CD4-positive, CD25-positive, alpha-beta regulatory T cell (primary cell): ENCODE measurements around the gene PDE4D. TPM values are rescaled to one million over a fixed set of nuclear protein-coding genes. Genes with fewer than 3 reads are reported as not detected.

Experiments used
- ATAC-seq, 2 donors: fragments of 150-1000 bp; cut with Tn5 transposase; one replicate each; pipeline ENCODE4 v1.10.0; 2021; ENCODE audit warnings: low read depth in 2 of 2, moderate number of reproducible peaks in 2 of 2, moderate library complexity in 1 of 2
- DNase-seq, 3 donors: peaks; one replicate each; pipeline versions ENCODE4 v3.0.0 to v3.0.0-alpha.2; 2012 to 2022; ENCODE audit warnings: mixed read lengths in 1 of 3
- H3K27ac ChIP-seq: one replicate; pipeline ENCODE4 v1.7.0; 2013; ENCODE audit warnings: mild to moderate bottlenecking, low read length; ENCODE audit not compliant: insufficient read depth, poor library complexity, severe bottlenecking
- H3K27me3 ChIP-seq: one replicate; pipeline ENCODE4 v1.7.0; 2013; ENCODE audit warnings: low read length; ENCODE audit not compliant: control insufficient read depth, insufficient read depth
- H3K36me3 ChIP-seq: one replicate; pipeline ENCODE4 v1.7.0; 2013; ENCODE audit warnings: mild to moderate bottlenecking, low read length, moderate library complexity; ENCODE audit not compliant: control insufficient read depth, insufficient read depth
- H3K4me1 ChIP-seq: 2 replicates; pipeline ENCODE4 v1.7.0; 2013; ENCODE audit warnings: mild to moderate bottlenecking, low read length; ENCODE audit not compliant: insufficient read depth, control insufficient read depth, poor library complexity, severe bottlenecking
- H3K4me3 ChIP-seq: one replicate; pipeline ENCODE4 v1.7.0; 2013; ENCODE audit warnings: low read depth, mild to moderate bottlenecking, low read length, moderate library complexity
- H3K9me3 ChIP-seq, 2 experiments: 1 replicate in 1 of 2; 2 replicates in 1 of 2; pipeline ENCODE4 v1.7.0; 2013; ENCODE audit warnings: low read length in 2 of 2, mild to moderate bottlenecking in 1 of 2, moderate library complexity in 1 of 2; ENCODE audit not compliant: control insufficient read depth in 2 of 2
- H3K27ac Mint-ChIP-seq, 3 donors: one replicate each; pipeline ENCODE4 v1.8.0; 2020 to 2022; ENCODE audit warnings: mild to moderate bottlenecking in 3 of 3, mixed read lengths in 3 of 3, moderate library complexity in 2 of 3
- H3K27me3 Mint-ChIP-seq: one replicate; pipeline ENCODE4 v1.8.0; 2022; ENCODE audit warnings: mild to moderate bottlenecking, mixed read lengths
- H3K36me3 Mint-ChIP-seq: one replicate; pipeline ENCODE4 v1.8.0; 2020; ENCODE audit warnings: mixed read lengths
- H3K4me1 Mint-ChIP-seq, 4 donors: one replicate each; pipeline ENCODE4 v1.8.0; 2020 to 2022; ENCODE audit warnings: mixed read lengths in 4 of 4, mild to moderate bottlenecking in 1 of 4
- H3K4me3 Mint-ChIP-seq, 4 donors: one replicate each; pipeline ENCODE4 v1.8.0; 2020 to 2022; ENCODE audit warnings: mild to moderate bottlenecking in 4 of 4, mixed read lengths in 4 of 4, moderate library complexity in 3 of 4
- H3K9me3 Mint-ChIP-seq, 7 donors: one replicate each; pipeline ENCODE4 v1.8.0; 2020 to 2022; ENCODE audit warnings: mixed read lengths in 7 of 7, mild to moderate bottlenecking in 3 of 7, moderate library complexity in 2 of 7
- polyA plus RNA-seq, 4 donors: library from polyadenylated mRNA; unstranded; fragments of 300-500 nt; fragmentation: Illumina TruSeq; gene quantifications; one replicate each; pipeline ENCODE4 v1.2.3, GENCODE V29; 2021
- total RNA-seq: library from RNA; stranded (reverse); gene quantifications from one replicate; pipeline ENCODE4 v1.2.3, GENCODE V29; 2022

PDE4D gene
- total and polyA plus RNA-seq, 5 donors from 2014 or later = 2.1 to 39.9 (median 4.8) TPM

DNA sequence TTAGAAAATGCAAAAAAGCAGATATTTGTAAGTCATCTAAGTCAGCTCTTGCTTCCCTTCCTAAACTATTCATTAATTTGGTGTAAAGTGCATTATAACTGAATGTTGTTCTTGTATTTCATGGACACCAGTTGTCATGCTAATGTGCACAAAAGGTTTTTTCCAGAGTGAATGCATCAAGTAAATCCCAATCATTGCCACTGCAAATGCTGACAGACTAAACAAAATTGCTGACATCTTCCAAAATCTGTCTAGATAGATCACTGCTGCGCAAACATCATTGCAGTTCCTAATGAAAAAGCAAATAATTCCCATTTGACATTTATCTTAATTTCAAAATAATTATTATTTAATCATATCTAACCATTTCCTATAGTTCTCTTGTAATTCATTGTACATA, 161.7 kb downstream of the PDE4D start:
- Histone ChIP-seq H3K27me3 (no peaks in the 10 kb centered on the region), H3K9me3 (no peaks in the 10 kb centered on the region), H3K4me1 (no peaks in the 10 kb centered on the region), H3K27ac (no peak overlapping the region), H3K36me3 (no peaks in the 10 kb centered on the region), H3K4me3 (no peak overlapping the region)
- Mint-ChIP-seq H3K4me1 (peaks cover 0 to 2% (median 0%) of the 10 kb centered on the region in 4 donors), H3K27me3 (no peaks in the 10 kb centered on the region), H3K27ac (no peak overlapping the region), H3K36me3 (no peaks in the 10 kb centered on the region), H3K9me3 (peaks cover 0 to 2% (median 0%) of the 10 kb centered on the region in 7 donors), H3K4me3 (no peak overlapping the region)
- DNase-seq = no peak
- no peak for ATAC-seq

DNA sequence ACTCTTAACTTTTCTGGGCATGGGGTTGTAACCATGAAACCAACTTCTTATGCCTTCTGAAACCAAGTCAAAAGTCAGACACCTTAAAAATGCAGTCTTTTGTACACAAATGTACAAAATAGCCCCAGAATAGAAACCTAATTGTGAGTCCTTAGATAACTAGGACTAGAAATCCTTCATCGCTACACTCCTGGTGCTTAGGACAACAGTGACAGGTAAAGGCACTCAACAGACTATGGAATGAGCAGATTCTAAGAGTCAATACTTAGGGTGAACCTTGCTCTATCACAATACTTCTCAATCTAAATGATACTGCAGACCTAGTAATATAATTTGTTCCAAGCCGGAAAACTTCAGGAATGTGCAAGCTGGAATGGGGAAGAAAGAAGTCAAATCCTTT, 163.7 kb downstream of the PDE4D start:
- Mint-ChIP-seq H3K27ac (no peak overlapping the region), H3K27me3 (no peaks in the 10 kb centered on the region), H3K4me1 (peaks cover 0 to 2% (median 0%) of the 10 kb centered on the region in 4 donors), H3K4me3 (no peak overlapping the region), H3K9me3 (peaks cover 0 to 3% (median 0%) of the 10 kb centered on the region in 7 donors), H3K36me3 (no peaks in the 10 kb centered on the region)
- Histone ChIP-seq H3K27me3 (no peaks in the 10 kb centered on the region), H3K27ac (no peak overlapping the region), H3K4me1 (no peaks in the 10 kb centered on the region), H3K9me3 (no peaks in the 10 kb centered on the region), H3K36me3 (no peaks in the 10 kb centered on the region), H3K4me3 (no peak overlapping the region)
- no peak for DNase-seq
- no peak for ATAC-seq

DNA sequence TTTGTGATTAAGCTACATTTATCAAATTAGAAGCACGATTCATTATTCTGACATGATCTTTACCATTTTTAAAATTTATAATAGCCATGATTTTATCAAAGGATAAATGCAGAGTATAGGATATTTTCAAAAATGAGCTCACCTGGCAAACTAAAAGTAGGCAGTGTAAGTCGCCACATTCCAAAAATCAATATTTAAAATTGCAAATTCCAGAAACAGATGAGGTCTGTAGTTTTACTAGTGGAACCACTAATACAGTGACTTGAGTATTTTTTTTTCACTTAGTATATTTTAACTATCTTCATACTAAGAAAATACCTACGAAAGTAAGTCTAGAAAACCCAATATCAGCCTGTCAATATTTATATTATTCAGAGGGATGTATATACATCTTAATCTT, 164.2 kb downstream of the PDE4D start:
- H3K36me3 Mint-ChIP-seq = no peaks in the 10 kb centered on the region
- Histone ChIP-seq H3K36me3 (no peaks in the 10 kb centered on the region), H3K27ac (no peak overlapping the region), H3K4me3 (no peak overlapping the region), H3K9me3 (no peaks in the 10 kb centered on the region), H3K4me1 (no peaks in the 10 kb centered on the region), H3K27me3 (no peaks in the 10 kb centered on the region)
- H3K4me1 Mint-ChIP-seq = peaks cover 0 to 2% (median 0%) of the 10 kb centered on the region in 4 donors
- no peak for ATAC-seq
- no peak for DNase-seq
- peaks cover 0 to 3% (median 0%) of the 10 kb centered on the region in 7 donors for H3K9me3 Mint-ChIP-seq
- H3K27ac Mint-ChIP-seq = no peak overlapping the region
- no peaks in the 10 kb centered on the region for H3K27me3 Mint-ChIP-seq
- H3K4me3 Mint-ChIP-seq = no peak overlapping the region

DNA sequence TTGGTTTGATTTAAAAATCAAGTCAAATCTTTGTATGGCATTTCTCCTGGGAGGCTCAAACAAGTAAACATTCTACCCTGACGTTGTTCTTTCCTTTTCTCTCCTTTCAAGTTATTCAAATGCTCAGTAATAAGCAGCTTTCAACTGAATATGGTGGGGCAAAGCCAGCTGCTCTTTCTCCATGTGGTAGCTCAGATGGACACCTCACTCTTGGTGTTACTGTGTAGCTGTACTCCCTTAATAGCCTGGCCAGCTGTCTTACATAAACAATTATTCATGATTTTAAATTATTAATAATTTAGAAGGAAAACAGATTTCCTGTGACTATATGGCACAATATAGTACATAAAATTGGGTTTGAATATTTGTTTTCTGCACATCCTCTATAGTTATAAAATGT, 165.2 kb downstream of the PDE4D start:
- Mint-ChIP-seq H3K27ac (no peak overlapping the region), H3K4me3 (no peak overlapping the region), H3K36me3 (no peaks in the 10 kb centered on the region), H3K9me3 (peaks cover 0 to 3% (median 0%) of the 10 kb centered on the region in 7 donors), H3K27me3 (peaks cover under 1% of the 10 kb centered on the region), H3K4me1 (peaks cover 0 to 2% (median 0%) of the 10 kb centered on the region in 4 donors)
- no peak overlapping the region for H3K4me3 ChIP-seq
- no peaks in the 10 kb centered on the region for H3K4me1 ChIP-seq
- H3K27me3 ChIP-seq = no peaks in the 10 kb centered on the region
- H3K27ac ChIP-seq = no peak overlapping the region
- DNase-seq (no peak), ATAC-seq (no peak)
- H3K9me3 ChIP-seq = no peaks in the 10 kb centered on the region
- H3K36me3 ChIP-seq = no peaks in the 10 kb centered on the region

- ATAC-seq (no peak), DNase-seq (no peak)
- H3K36me3 ChIP-seq = no peaks in the 10 kb centered on the region
- no peak overlapping the region for H3K27ac ChIP-seq
- Mint-ChIP-seq H3K27ac (no peak overlapping the region), H3K9me3 (peaks cover 0 to 3% (median 0%) of the 10 kb centered on the region in 7 donors), H3K27me3 (peaks cover 10% of the 10 kb centered on the region), H3K36me3 (no peaks in the 10 kb centered on the region), H3K4me3 (no peak overlapping the region), H3K4me1 (peaks cover 0 to 3% (median 0%) of the 10 kb centered on the region in 4 donors)
- H3K4me3 ChIP-seq = no peak overlapping the region
- H3K4me1 ChIP-seq = no peaks in the 10 kb centered on the region
- no peaks in the 10 kb centered on the region for H3K9me3 ChIP-seq
- H3K27me3 ChIP-seq = no peaks in the 10 kb centered on the region
Observed at GRCh38 chr5:59727186-59727585, 166.3 kb downstream of the PDE4D start.

- H3K27ac Mint-ChIP-seq = no peak overlapping the region
- H3K36me3 ChIP-seq = no peaks in the 10 kb centered on the region
- peaks cover 0 to 2% (median 0%) of the 10 kb centered on the region in 7 donors for H3K9me3 Mint-ChIP-seq
- no peak overlapping the region for H3K27ac ChIP-seq
- no peaks in the 10 kb centered on the region for H3K4me1 ChIP-seq
- H3K9me3 ChIP-seq = no peaks in the 10 kb centered on the region
- H3K4me1 Mint-ChIP-seq = peaks cover 0 to 3% (median 0%) of the 10 kb centered on the region in 4 donors
- DNase-seq = no peak
- H3K27me3 Mint-ChIP-seq = peaks cover 10% of the 10 kb centered on the region
- no peaks in the 10 kb centered on the region for H3K27me3 ChIP-seq
- H3K36me3 Mint-ChIP-seq = no peaks in the 10 kb centered on the region
- no peak for ATAC-seq
- no peak overlapping the region for H3K4me3 Mint-ChIP-seq
- H3K4me3 ChIP-seq = no peak overlapping the region
Observed at GRCh38 chr5:59725392-59725767, 168.1 kb downstream of the PDE4D start.

DNA sequence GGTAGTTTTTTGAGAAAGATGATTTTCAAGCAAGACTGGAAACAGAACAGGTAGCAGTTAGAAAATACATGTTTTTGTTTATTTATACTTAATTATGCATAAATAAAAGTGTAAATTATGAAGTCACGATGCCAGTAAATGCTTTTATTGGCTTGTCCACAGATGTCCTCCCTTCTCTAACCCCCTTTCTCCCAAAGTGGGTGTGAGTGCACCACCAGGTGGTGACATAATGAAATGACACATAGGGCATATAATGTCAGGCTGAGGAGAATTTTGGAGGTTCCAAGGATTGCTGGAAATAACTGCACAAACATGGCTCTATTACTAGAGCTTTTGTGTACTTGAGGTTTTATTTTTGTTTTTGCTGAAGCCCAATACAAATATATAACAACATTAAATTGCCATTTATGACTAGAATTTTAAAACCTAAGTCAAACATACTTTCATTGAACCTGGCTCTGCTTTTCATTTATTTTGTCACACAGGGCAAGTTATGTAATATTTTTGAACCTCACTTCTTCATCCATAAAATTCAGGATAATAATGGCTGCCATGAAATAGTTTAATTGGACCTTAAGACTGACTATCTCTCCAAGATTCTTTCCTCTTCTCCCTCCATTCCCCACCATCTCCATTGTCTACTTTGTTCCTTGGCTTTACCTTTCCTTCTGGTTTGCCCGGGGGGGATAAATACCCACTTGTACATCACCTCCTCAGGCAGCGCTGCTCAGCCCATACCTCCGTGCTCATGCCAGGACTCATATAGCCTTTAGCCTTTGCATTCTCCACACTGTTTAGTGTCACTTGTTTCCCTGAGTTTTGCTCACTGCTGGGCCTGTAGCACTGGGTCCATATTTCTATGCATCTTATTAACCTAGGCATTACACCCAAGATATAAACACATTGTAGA, 168.8 kb downstream of the PDE4D start:
- no peak overlapping the region for H3K27ac Mint-ChIP-seq
- H3K9me3 Mint-ChIP-seq = peaks cover 0 to 2% (median 0%) of the 10 kb centered on the region in 7 donors
- DNase-seq = peak in 1 of 3 donors; percentile 36
- peaks cover 10% of the 10 kb centered on the region for H3K27me3 Mint-ChIP-seq
- H3K36me3 Mint-ChIP-seq = no peaks in the 10 kb centered on the region
- no peak overlapping the region for H3K4me3 Mint-ChIP-seq
- Histone ChIP-seq H3K36me3 (no peaks in the 10 kb centered on the region), H3K9me3 (no peaks in the 10 kb centered on the region), H3K4me3 (no peak overlapping the region), H3K27ac (no peak overlapping the region), H3K4me1 (no peaks in the 10 kb centered on the region), H3K27me3 (no peaks in the 10 kb centered on the region)
- H3K4me1 Mint-ChIP-seq = peaks cover 0 to 3% (median 0%) of the 10 kb centered on the region in 4 donors
- no peak for ATAC-seq

- H3K27me3 Mint-ChIP-seq = peaks cover 10% of the 10 kb centered on the region
- Histone ChIP-seq H3K36me3 (no peaks in the 10 kb centered on the region), H3K4me1 (no peaks in the 10 kb centered on the region), H3K27ac (no peak overlapping the region), H3K9me3 (no peaks in the 10 kb centered on the region), H3K4me3 (no peak overlapping the region), H3K27me3 (no peaks in the 10 kb centered on the region)
- no peak for ATAC-seq
- H3K4me1 Mint-ChIP-seq = peaks cover 0 to 3% (median 0%) of the 10 kb centered on the region in 4 donors
- H3K4me3 Mint-ChIP-seq = no peak overlapping the region
- DNase-seq = no peak
- H3K36me3 Mint-ChIP-seq = no peaks in the 10 kb centered on the region
- peaks cover 0 to 2% (median 0%) of the 10 kb centered on the region in 7 donors for H3K9me3 Mint-ChIP-seq
- H3K27ac Mint-ChIP-seq = no peak overlapping the region
Observed at GRCh38 chr5:59722874-59723273, 170.7 kb downstream of the PDE4D start.
